Endodermal cell (in vitro differentiated cells): ENCODE data around the gene NEGR1. TPM values are rescaled to one million over a fixed set of nuclear protein-coding genes. Genes with fewer than 3 reads are reported as not detected.

Experiments used
- DNase-seq: peaks from one replicate; pipeline ENCODE4 v3.0.0-alpha.2; 2017
- H3K27ac ChIP-seq: 2 replicates; pipeline ENCODE4 v1.5.1; 2013; ENCODE audit warnings: mild to moderate bottlenecking, low read depth, low read length, moderate library complexity
- H3K27me3 ChIP-seq: 2 replicates; pipeline ENCODE4 v1.6.1; 2013; ENCODE audit warnings: mild to moderate bottlenecking, low read length, moderate library complexity; ENCODE audit not compliant: insufficient read depth, control insufficient read depth, poor library complexity, severe bottlenecking
- H3K36me3 ChIP-seq: 2 replicates; pipeline ENCODE4 v1.7.0; 2013; ENCODE audit warnings: mild to moderate bottlenecking, low read length, moderate library complexity; ENCODE audit not compliant: control insufficient read depth, insufficient read depth
- H3K4me1 ChIP-seq: one replicate; pipeline ENCODE4 v1.7.0; 2013; ENCODE audit warnings: low read length; ENCODE audit not compliant: control insufficient read depth, insufficient read depth
- H3K4me3 ChIP-seq: 2 replicates; pipeline ENCODE4 v1.5.1; 2013; ENCODE audit warnings: mild to moderate bottlenecking, low read length, moderate library complexity
- H3K9ac ChIP-seq: 2 replicates; pipeline ENCODE4 v1.6.1; 2013; ENCODE audit warnings: mild to moderate bottlenecking, low read length, moderate library complexity; ENCODE audit not compliant: poor library complexity, severe bottlenecking; ENCODE audit errors: extremely low read depth
- H3K9me3 ChIP-seq: 2 replicates; pipeline ENCODE4 v1.6.1; 2013; ENCODE audit warnings: mild to moderate bottlenecking, low read length, moderate library complexity; ENCODE audit not compliant: control insufficient read depth
- H3K27ac Mint-ChIP-seq: 2 replicates; pipeline ENCODE4 v1.8.0; 2020; ENCODE audit warnings: mixed read lengths
- H3K27me3 Mint-ChIP-seq: 2 replicates; pipeline ENCODE4 v1.8.0; 2021; ENCODE audit warnings: mild to moderate bottlenecking, mixed read lengths; ENCODE audit not compliant: insufficient read depth
- H3K36me3 Mint-ChIP-seq: 2 replicates; pipeline ENCODE4 v1.8.0; 2020; ENCODE audit warnings: low read depth, mixed read lengths
- H3K4me1 Mint-ChIP-seq: 2 replicates; pipeline ENCODE4 v1.8.0; 2020; ENCODE audit warnings: mixed read lengths
- H3K4me3 Mint-ChIP-seq: 2 replicates; pipeline ENCODE4 v1.8.0; 2020; ENCODE audit warnings: mild to moderate bottlenecking, moderate library complexity, mixed read lengths
- H3K9me3 Mint-ChIP-seq: 2 replicates; pipeline ENCODE4 v1.8.0; 2020; ENCODE audit warnings: mild to moderate bottlenecking, mixed read lengths
- CTCF ChIP-seq: fragments of 200-600 bp; sonication (generic); conservative IDR thresholded peaks from 2 replicates; pipeline ENCODE4 v1.5.0; 2021; ENCODE audit warnings: antibody characterized with exemption, mild to moderate bottlenecking
- WGBS, 2 experiments: methylation state at CpG; one replicate each; pipeline versions ENCODE4 v1.1.5 to v1.1.7; 2013; ENCODE audit warnings: missing lambda C conversion rate in 2 of 2, mixed read lengths in 1 of 2; ENCODE audit not compliant: insufficient coverage in 1 of 2, insufficient read length in 1 of 2; 5-methylcytosine and 5-hydroxymethylcytosine counted together
- total RNA-seq, 2 donors: library from RNA; stranded (reverse); fragmentation: NEBNext Ultra II Directional in 1 of 2; extraction: Animal tissue kit (Norgen Biotek cat#: 25700) in 1 of 2; gene quantifications; 2 replicates in 1 of 2; 3 replicates in 1 of 2; pipeline ENCODE4 v1.2.1, GENCODE V29; 2021

Gene NEGR1
- total RNA-seq, 2 donors from 2014 or later: 1.5 to 2.1 TPM

DNA sequence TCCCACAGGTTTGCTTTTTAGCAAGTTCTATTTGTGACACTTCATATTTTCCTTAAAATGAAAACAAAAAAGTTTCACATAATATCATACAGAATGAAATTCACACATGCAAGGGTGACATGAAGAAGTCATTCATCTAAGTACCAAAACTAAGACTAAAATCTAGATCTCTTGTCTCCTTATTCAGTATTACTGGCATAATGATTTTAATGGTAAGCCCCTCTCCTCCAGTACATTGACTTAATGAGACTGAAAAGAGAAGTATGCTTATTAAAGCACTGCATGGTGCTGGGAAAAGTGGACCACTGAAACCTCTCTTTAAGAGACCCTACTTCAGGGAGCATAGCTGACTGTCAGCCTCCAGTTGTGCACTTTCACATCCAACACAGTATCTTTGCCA, 99.5 kb downstream of the NEGR1 start:
- no peaks in the 10 kb centered on the region for H3K4me1 ChIP-seq
- no peak for DNase-seq
- H3K9me3 Mint-ChIP-seq: no peaks in the 10 kb centered on the region
- H3K27me3 Mint-ChIP-seq: no peaks in the 10 kb centered on the region
- H3K4me3 ChIP-seq: no peak overlapping the region
- peaks cover 2% of the 10 kb centered on the region for H3K4me1 Mint-ChIP-seq
- H3K36me3 ChIP-seq: no peaks in the 10 kb centered on the region
- H3K9me3 ChIP-seq: no peaks in the 10 kb centered on the region
- no peaks in the 10 kb centered on the region for H3K36me3 Mint-ChIP-seq
- no peaks in the 10 kb centered on the region for H3K27me3 ChIP-seq
- no peak for TF ChIP-seq CTCF
- H3K9ac ChIP-seq: no peak overlapping the region
- H3K27ac ChIP-seq: no peak overlapping the region
- H3K4me3 Mint-ChIP-seq: no peak overlapping the region
- no peak overlapping the region for H3K27ac Mint-ChIP-seq

DNA sequence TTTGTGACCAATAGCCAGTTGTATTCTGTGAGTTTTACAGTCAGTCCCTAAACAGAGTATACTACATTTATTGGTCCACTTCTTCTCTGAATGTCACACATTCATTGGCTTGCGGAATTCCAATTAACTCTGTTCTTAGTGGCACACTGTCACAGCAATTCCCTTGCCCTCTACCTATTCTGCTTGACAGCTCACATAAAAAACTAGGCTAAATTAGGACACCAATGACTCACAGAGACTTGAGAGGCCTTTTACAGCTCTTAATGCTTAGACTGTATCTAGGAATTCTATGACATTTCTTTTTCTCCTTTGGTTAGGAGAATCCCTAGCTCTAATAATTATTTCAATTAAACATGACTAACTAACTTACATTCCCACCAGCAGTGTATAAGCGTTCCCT, 104.1 kb downstream of the NEGR1 start:
- Histone ChIP-seq H3K4me3 (no peak overlapping the region), H3K36me3 (no peaks in the 10 kb centered on the region), H3K4me1 (no peaks in the 10 kb centered on the region), H3K9ac (no peak overlapping the region), H3K27me3 (no peaks in the 10 kb centered on the region), H3K27ac (no peak overlapping the region), H3K9me3 (no peaks in the 10 kb centered on the region)
- 92% methylated on average over 1 of the region's 2 CpGs; no CpG with 5 or more reads in 1 of the 2 experiments for WGBS, 2 experiments
- Mint-ChIP-seq H3K9me3 (no peaks in the 10 kb centered on the region), H3K27me3 (no peaks in the 10 kb centered on the region), H3K27ac (no peak overlapping the region), H3K36me3 (no peaks in the 10 kb centered on the region), H3K4me1 (no peaks in the 10 kb centered on the region), H3K4me3 (no peak overlapping the region)
- TF ChIP-seq CTCF: no peak
- no peak for DNase-seq

GRCh38 chr1:72177711-72178110, 104.6 kb downstream of the NEGR1 start:
- WGBS, 2 experiments: no CpG with 5 or more reads among the region's 1 CpG

More at GRCh38 chr1:72177711-72178110, 104.6 kb downstream of the NEGR1 start:
- H3K27me3 ChIP-seq: no peaks in the 10 kb centered on the region
- no peak overlapping the region for H3K4me3 ChIP-seq
- H3K27me3 Mint-ChIP-seq: no peaks in the 10 kb centered on the region
- H3K36me3 Mint-ChIP-seq: no peaks in the 10 kb centered on the region
- no peak for TF ChIP-seq CTCF
- no peaks in the 10 kb centered on the region for H3K4me1 Mint-ChIP-seq
- H3K9me3 Mint-ChIP-seq: no peaks in the 10 kb centered on the region
- H3K27ac Mint-ChIP-seq: no peak overlapping the region
- no peaks in the 10 kb centered on the region for H3K9me3 ChIP-seq
- no peaks in the 10 kb centered on the region for H3K36me3 ChIP-seq
- H3K4me3 Mint-ChIP-seq: no peak overlapping the region
- no peak for DNase-seq
- H3K9ac ChIP-seq: no peak overlapping the region
- H3K4me1 ChIP-seq: no peaks in the 10 kb centered on the region
- no peak overlapping the region for H3K27ac ChIP-seq
